HG03378 (cell line): Measurements from ENCODE around the gene EID1.

Experiments used
- ATAC-seq: cut with Tn5 transposase; IDR thresholded peaks from one replicate; pipeline ENCODE4 v1.9.1; 2021; ENCODE audit warnings: mild to moderate bottlenecking, moderate library complexity; ENCODE audit not compliant: unreplicated experiment

Gene EID1

GRCh38 chr15:48868023-48868422, 9.9 kb upstream of the EID1 start:
- ATAC-seq: no peak

GRCh38 chr15:48868536-48868935, 9.4 kb upstream of the EID1 start:
- ATAC-seq: no peak

GRCh38 chr15:48869966-48870365, 8.0 kb upstream of the EID1 start:
- ATAC-seq: no peak

- ATAC-seq: no peak
These were observed 6.4 kb upstream of the EID1 start for GRCh38 chr15:48871542-48871941.

GRCh38 chr15:48872632-48873031, 5.3 kb upstream of the EID1 start:
- ATAC-seq: no peak

- ATAC-seq: no peak
These were observed 2.5 kb upstream of the EID1 start for GRCh38 chr15:48875241-48875960.

- no peak for ATAC-seq
These were observed 1.9 kb upstream of the EID1 start for GRCh38 chr15:48876057-48876456.

- ATAC-seq: no peak
These were observed 2.2 kb downstream of the EID1 start for GRCh38 chr15:48880070-48880634.

GRCh38 chr15:48883699-48884098, 5.8 kb downstream of the EID1 start:
- no peak for ATAC-seq

GRCh38 chr15:48887144-48887543, 9.2 kb downstream of the EID1 start:
- ATAC-seq: no peak

- no peak for ATAC-seq
These were observed 10.3 kb downstream of the EID1 start for GRCh38 chr15:48888191-48888590.

GRCh38 chr15:48888836-48889235, 10.9 kb downstream of the EID1 start:
- no peak for ATAC-seq

GRCh38 chr15:48889925-48890324, 12.0 kb downstream of the EID1 start:
- ATAC-seq: no peak

GRCh38 chr15:48890375-48890972, 12.5 kb downstream of the EID1 start:
- no peak for ATAC-seq

GRCh38 chr15:48891232-48891765, 13.4 kb downstream of the EID1 start:
- ATAC-seq: no peak

GRCh38 chr15:48893311-48893710, 15.4 kb downstream of the EID1 start:
- ATAC-seq: no peak

GRCh38 chr15:48896869-48897814, 19.2 kb downstream of the EID1 start:
- ATAC-seq: no peak

GRCh38 chr15:48898032-48898431, 20.1 kb downstream of the EID1 start:
- ATAC-seq: no peak

GRCh38 chr15:48898446-48898845, 20.5 kb downstream of the EID1 start:
- ATAC-seq: no peak

- no peak for ATAC-seq
These were observed 21.9 kb downstream of the EID1 start for GRCh38 chr15:48899793-48900192.

GRCh38 chr15:48904758-48905157, 26.8 kb downstream of the EID1 start:
- no peak for ATAC-seq
